OCI-LY1 (cell line): ENCODE data around the gene AGFG1.

ENCODE experiments used
- H2AFZ ChIP-seq: fragments of 200-600 bp; sonication (generic), shearing (Covaris generic); 2 replicates; pipeline ENCODE4 v1.6.0; 2014; ENCODE audit warnings: antibody characterized with exemption, mild to moderate bottlenecking, low read length
- H3F3A ChIP-seq: fragments of 200-600 bp; sonication (generic), shearing (Covaris generic); 2 replicates; pipeline ENCODE4 v1.6.0; 2014; ENCODE audit warnings: mild to moderate bottlenecking, antibody characterized with exemption, low read length, moderate library complexity; ENCODE audit not compliant: insufficient read depth
- H3K27ac ChIP-seq: fragments of 200-600 bp; sonication (generic); 2 replicates; pipeline ENCODE4 v1.5.1; 2014; ENCODE audit warnings: low read length, mixed run types, mild to moderate bottlenecking, low read depth; ENCODE audit not compliant: poor library complexity, severe bottlenecking
- H3K27me3 ChIP-seq: fragments of 200-600 bp; sonication (generic); 2 replicates; pipeline ENCODE4 v1.6.0; 2014; ENCODE audit warnings: antibody characterized with exemption, mild to moderate bottlenecking, low read length, moderate library complexity; ENCODE audit not compliant: insufficient read depth
- H3K36me3 ChIP-seq: fragments of 200-600 bp; sonication (generic); 2 replicates; pipeline ENCODE4 v1.6.1; 2014; ENCODE audit warnings: mild to moderate bottlenecking, antibody characterized with exemption, low read length, moderate library complexity, mixed read lengths; ENCODE audit not compliant: insufficient read depth
- H3K4me1 ChIP-seq: fragments of 200-600 bp; sonication (generic); 2 replicates; pipeline ENCODE4 v1.5.1; 2014; ENCODE audit warnings: mild to moderate bottlenecking, low read length, moderate library complexity; ENCODE audit not compliant: insufficient read depth, severe bottlenecking
- H3K4me2 ChIP-seq: fragments of 200-600 bp; sonication (generic), shearing (Covaris generic); 2 replicates; pipeline ENCODE4 v1.6.1; 2014; ENCODE audit warnings: low read length
- H3K4me3 ChIP-seq: fragments of 200-600 bp; sonication (generic); 2 replicates; pipeline ENCODE4 v1.5.1; 2014; ENCODE audit warnings: low read length, low read depth, mild to moderate bottlenecking, mixed read lengths; ENCODE audit not compliant: poor library complexity, severe bottlenecking
- H3K79me2 ChIP-seq: fragments of 200-600 bp; shearing (Covaris generic); 2 replicates; pipeline ENCODE4 v1.6.1; 2016; ENCODE audit warnings: mixed run types, low read length, mixed read lengths; ENCODE audit not compliant: insufficient read depth
- H3K9ac ChIP-seq: fragments of 200-600 bp; sonication (generic), shearing (Covaris generic); 2 replicates; pipeline ENCODE4 v1.6.1; 2014; ENCODE audit warnings: mild to moderate bottlenecking, low read length, mixed read lengths
- H3K9me2 ChIP-seq: fragments of 200-600 bp; sonication (generic), shearing (Covaris generic); 2 replicates; pipeline ENCODE4 v1.6.1; 2014; ENCODE audit warnings: low read depth, mild to moderate bottlenecking, low read length, mixed read lengths
- H3K9me3 ChIP-seq: fragments of 200-600 bp; shearing (Covaris generic); 2 replicates; pipeline ENCODE4 v1.6.1; 2014; ENCODE audit warnings: low read length, mixed read lengths
- H4K20me1 ChIP-seq: fragments of 200-600 bp; sonication (generic), shearing (Covaris generic); 2 replicates; pipeline ENCODE4 v1.6.0; 2016; ENCODE audit warnings: mild to moderate bottlenecking, low read length; ENCODE audit not compliant: insufficient read depth
- EZH2 ChIP-seq: fragments of 200-600 bp; sonication (generic), shearing (Covaris generic); IDR thresholded peaks from 2 replicates; pipeline ENCODE4 v1.8.0; 2017; ENCODE audit warnings: borderline replicate concordance, mixed run types, mild to moderate bottlenecking, antibody characterized with exemption, low read length, moderate library complexity, mixed read lengths
- TF ChIP-seq, protein P1 (sequence below): fragments of 200-600 bp; sonication (generic), shearing (Covaris generic); IDR thresholded peaks from 2 replicates; pipeline ENCODE4 v1.5.1; 2017; ENCODE audit warnings: mild to moderate bottlenecking, antibody characterized with exemption, low read length, moderate library complexity, mixed read lengths

AGFG1 gene

DNA sequence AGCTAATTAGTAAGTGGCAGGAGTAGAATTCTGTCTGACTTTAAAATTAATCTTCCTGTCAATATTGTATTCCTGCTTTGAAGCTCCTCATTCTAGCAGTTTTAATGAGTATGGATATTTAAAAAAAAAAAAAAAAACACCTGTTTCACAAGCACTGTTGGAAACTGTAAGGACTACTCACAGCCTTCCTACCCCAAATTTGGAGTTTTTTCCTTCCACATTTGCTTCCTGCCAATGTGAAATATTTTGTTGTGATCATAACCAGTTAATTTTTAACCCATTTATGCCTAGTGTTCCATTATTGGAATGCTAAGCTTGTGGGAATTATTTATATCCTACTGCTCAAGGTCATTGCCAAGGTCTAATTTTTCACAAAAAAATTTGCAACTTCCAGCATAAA is 90.6 kb downstream of the AGFG1 start:
- Histone ChIP-seq H4K20me1 (no peaks in the 10 kb centered on the region), H3K4me1 (no peaks in the 10 kb centered on the region)

DNA sequence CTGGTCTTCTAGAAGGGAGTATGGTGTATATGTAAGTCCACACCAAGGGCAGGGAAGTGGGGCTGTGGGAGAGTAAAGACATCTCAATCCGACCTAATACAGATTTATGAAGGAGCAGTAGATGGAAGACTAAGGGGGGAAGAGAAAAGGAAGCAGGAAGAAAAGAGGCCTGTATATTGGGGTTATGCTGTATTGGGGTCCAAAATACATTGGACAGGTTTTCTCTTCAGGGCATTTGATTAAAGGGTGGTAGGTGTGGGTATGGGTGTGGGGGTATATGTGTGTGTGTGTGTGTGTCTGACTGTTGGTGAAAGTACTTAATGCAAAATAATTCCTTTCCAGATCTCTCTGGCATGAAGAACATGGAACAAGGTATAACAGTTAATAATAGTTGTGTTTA is 93.1 kb downstream of the AGFG1 start:
- no peaks in the 10 kb centered on the region for H3K9me3 ChIP-seq
- H3K4me1 ChIP-seq: no peaks in the 10 kb centered on the region
- TF ChIP-seq EZH2: no peak
- TF ChIP-seq, protein P1, sequence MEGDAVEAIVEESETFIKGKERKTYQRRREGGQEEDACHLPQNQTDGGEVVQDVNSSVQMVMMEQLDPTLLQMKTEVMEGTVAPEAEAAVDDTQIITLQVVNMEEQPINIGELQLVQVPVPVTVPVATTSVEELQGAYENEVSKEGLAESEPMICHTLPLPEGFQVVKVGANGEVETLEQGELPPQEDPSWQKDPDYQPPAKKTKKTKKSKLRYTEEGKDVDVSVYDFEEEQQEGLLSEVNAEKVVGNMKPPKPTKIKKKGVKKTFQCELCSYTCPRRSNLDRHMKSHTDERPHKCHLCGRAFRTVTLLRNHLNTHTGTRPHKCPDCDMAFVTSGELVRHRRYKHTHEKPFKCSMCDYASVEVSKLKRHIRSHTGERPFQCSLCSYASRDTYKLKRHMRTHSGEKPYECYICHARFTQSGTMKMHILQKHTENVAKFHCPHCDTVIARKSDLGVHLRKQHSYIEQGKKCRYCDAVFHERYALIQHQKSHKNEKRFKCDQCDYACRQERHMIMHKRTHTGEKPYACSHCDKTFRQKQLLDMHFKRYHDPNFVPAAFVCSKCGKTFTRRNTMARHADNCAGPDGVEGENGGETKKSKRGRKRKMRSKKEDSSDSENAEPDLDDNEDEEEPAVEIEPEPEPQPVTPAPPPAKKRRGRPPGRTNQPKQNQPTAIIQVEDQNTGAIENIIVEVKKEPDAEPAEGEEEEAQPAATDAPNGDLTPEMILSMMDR: no peak
- H3K4me3 ChIP-seq: no peak overlapping the region
- H3K9me2 ChIP-seq: no peaks in the 10 kb centered on the region
- H3K4me2 ChIP-seq: no peak overlapping the region
- no peaks in the 10 kb centered on the region for H3K36me3 ChIP-seq
- H3K27me3 ChIP-seq: no peaks in the 10 kb centered on the region
- H3K27ac ChIP-seq: no peak overlapping the region
- no peaks in the 10 kb centered on the region for H4K20me1 ChIP-seq
- H3F3A ChIP-seq: no peaks in the 10 kb centered on the region
- H3K79me2 ChIP-seq: no peaks in the 10 kb centered on the region
- no peak overlapping the region for H3K9ac ChIP-seq
- H2AFZ ChIP-seq: no peak overlapping the region

More for the DNA sequence above, 90.6 kb downstream of the AGFG1 start:
- Histone ChIP-seq H3K36me3 (no peaks in the 10 kb centered on the region), H3K27me3 (no peaks in the 10 kb centered on the region), H3K27ac (no peak overlapping the region), H3K9ac (no peak overlapping the region), H3F3A (no peaks in the 10 kb centered on the region), H3K9me3 (no peaks in the 10 kb centered on the region), H3K79me2 (no peaks in the 10 kb centered on the region), H2AFZ (no peak overlapping the region), H3K4me3 (no peak overlapping the region), H3K4me2 (no peak overlapping the region), H3K9me2 (no peaks in the 10 kb centered on the region)
- TF ChIP-seq, protein P1: no peak
- no peak for TF ChIP-seq EZH2

DNA sequence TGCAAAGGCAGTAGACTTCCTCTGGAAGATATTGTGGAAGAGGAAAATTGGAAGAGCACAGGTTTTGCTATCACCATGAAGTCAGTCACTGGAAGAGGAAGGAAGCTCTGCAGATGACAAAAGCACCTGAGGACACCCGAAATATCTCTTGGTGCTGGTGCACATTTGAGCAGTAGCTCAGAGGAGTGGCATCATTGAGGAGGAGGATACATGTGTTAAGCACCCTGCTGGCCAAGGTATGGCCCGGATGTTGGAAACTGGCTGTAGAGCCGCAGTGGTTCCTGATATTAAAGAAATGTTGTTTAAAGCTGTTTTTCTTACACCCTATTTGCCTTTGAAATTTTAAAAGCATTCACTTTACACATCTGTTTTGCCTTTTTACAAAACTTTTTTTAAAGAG is 94.1 kb downstream of the AGFG1 start:
- H3K9ac ChIP-seq: no peak overlapping the region
- H3K27me3 ChIP-seq: no peaks in the 10 kb centered on the region
- H3K4me3 ChIP-seq: no peak overlapping the region
- H3K4me2 ChIP-seq: no peak overlapping the region
- no peaks in the 10 kb centered on the region for H3K9me3 ChIP-seq
- TF ChIP-seq, protein P1: no peak
- TF ChIP-seq EZH2: no peak
- no peak overlapping the region for H3K27ac ChIP-seq
- no peak overlapping the region for H2AFZ ChIP-seq
- no peaks in the 10 kb centered on the region for H4K20me1 ChIP-seq
- no peaks in the 10 kb centered on the region for H3K36me3 ChIP-seq
- H3K4me1 ChIP-seq: no peaks in the 10 kb centered on the region
- no peaks in the 10 kb centered on the region for H3K79me2 ChIP-seq
- no peaks in the 10 kb centered on the region for H3K9me2 ChIP-seq
- H3F3A ChIP-seq: no peaks in the 10 kb centered on the region
